ENCODE data around the gene SGIP1. TPM values are rescaled to one million over a fixed set of nuclear protein-coding genes. Genes with fewer than 3 reads are reported as not detected.

Gene SGIP1
- 0.08 TPM for total RNA-seq (2013)
- polyA plus RNA-seq (not detected), polyA minus RNA-seq (not detected in 2 replicates), total RNA-seq (0.17 to 13.4 (median 1.8) reads per million in 11 experiments)

DNA sequence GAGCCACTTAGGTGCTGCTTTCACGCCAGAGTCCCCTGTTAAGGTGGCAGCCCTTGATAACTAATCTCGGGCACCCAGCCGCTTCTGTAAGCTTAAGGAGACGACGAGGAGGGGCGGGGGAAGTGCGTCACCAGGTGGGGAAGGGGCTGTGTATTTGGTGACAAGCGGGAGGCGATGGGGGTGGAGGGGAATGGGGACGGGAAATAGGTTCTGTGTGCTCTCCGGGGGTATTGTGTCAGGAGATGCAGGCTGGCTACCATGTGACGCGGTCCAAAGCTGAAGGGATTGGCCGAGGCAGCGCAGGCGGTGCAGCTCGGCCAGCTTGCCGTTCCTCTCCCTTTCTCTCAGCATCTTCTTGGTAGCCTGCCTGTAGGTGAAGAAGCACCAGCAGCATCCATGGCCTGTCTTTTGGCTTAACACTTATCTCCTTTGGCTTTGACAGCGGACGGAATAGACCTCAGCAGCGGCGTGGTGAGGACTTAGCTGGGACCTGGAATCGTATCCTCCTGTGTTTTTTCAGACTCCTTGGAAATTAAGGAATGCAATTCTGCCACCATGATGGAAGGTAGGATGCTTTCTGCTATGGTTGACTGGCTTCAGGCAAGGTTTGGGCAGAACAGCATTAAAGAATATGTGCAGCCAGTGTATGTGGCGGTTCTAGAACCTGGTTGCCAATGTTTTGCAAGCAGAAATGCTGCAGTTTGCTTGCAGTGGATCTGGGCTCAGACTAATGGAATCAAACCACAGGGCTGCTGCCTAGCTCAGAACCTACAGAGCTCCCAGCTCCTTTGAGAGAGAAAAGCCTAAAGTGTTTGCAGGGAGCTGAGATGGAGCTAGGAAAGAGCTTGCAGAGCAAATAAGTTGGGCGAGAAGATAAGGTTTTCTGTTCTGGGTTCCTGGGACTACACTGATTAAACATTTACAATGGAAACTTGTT, at the start of gene SGIP1:
Gene SGIP1, plus strand, starts transcription at position 350 of the 937 bp plus-strand sequence. Its CDS starts 206 bp downstream, at position 556.
- H3K27me3 Mint-ChIP-seq (ENCODE audit: low read depth in 3 of 3), result peaks cover 24 to 40% (median 27%) of the 10 kb centered on the region in 3 donors
- Histone ChIP-seq H2AFZ (ENCODE audit: insufficient read depth, low read depth, low read length, poor library complexity, severe bottlenecking) (peak within 1 kb of the TSS; percentile 70), H3K4me3 (replicated peaks in 1 of 3; ENCODE audit: low read depth in 2 of 3, low read length in 3 of 3) (peak within 1 kb of the TSS; percentile 12 to 69 (median 14)), H3K9ac (ENCODE audit: insufficient read depth, low read length, poor library complexity, severe bottlenecking) (peak within 1 kb of the TSS; percentile 33), H3K4me2 (replicated peaks; ENCODE audit: extremely low read depth, low read length, poor library complexity, severe bottlenecking) (peak within 1 kb of the TSS; percentile 78), H3K79me2 (ENCODE audit: insufficient read depth, low read length) (no peaks in the 10 kb centered on the region), H3K9me3 (replicated peaks in 1 of 2; ENCODE audit: control insufficient read depth in 1 of 2, insufficient read depth in 1 of 2, low read length in 2 of 2) (peaks cover 0 to 6% of the 10 kb centered on the region in 2 donors), H4K20me1 (ENCODE audit: insufficient read depth, low read length) (no peaks in the 10 kb centered on the region), H3K4me1 (ENCODE audit: control insufficient read depth in 1 of 2, insufficient read depth in 2 of 2, low read length in 2 of 2) (peaks cover 13 to 14% of the 10 kb centered on the region in 2 donors), H3K27ac (ENCODE audit: low read depth in 1 of 2, low read length in 2 of 2) (no peak within 1 kb of the TSS), H3K36me3 (replicated peaks in 1 of 2; ENCODE audit: control insufficient read depth in 1 of 2, insufficient read depth in 2 of 2, low read length in 2 of 2) (no peaks in the 10 kb centered on the region), H3K27me3 (ENCODE audit: control insufficient read depth in 2 of 2, insufficient read depth in 2 of 2, low read length in 2 of 2) (peaks cover 24 to 26% of the 10 kb centered on the region in 2 donors)
- H3K9me3 Mint-ChIP-seq, result peaks cover 0 to 6% (median 0%) of the 10 kb centered on the region in 7 donors
- TF ChIP-seq, protein P1, sequence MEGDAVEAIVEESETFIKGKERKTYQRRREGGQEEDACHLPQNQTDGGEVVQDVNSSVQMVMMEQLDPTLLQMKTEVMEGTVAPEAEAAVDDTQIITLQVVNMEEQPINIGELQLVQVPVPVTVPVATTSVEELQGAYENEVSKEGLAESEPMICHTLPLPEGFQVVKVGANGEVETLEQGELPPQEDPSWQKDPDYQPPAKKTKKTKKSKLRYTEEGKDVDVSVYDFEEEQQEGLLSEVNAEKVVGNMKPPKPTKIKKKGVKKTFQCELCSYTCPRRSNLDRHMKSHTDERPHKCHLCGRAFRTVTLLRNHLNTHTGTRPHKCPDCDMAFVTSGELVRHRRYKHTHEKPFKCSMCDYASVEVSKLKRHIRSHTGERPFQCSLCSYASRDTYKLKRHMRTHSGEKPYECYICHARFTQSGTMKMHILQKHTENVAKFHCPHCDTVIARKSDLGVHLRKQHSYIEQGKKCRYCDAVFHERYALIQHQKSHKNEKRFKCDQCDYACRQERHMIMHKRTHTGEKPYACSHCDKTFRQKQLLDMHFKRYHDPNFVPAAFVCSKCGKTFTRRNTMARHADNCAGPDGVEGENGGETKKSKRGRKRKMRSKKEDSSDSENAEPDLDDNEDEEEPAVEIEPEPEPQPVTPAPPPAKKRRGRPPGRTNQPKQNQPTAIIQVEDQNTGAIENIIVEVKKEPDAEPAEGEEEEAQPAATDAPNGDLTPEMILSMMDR (IDR thresholded peaks at IDR 0.05), result no peak
- H3K27ac Mint-ChIP-seq, result peak within 1 kb of the TSS in 6 of 7 donors; percentile 1 to 88 (median 54)
- intact Hi-C loops (cut with micrococcal nuclease), result no loop called here
- peak in 2 of 3 donors; percentile 14 to 59 for DNase-seq
- H3K4me1 Mint-ChIP-seq, result peaks cover 17% of the 10 kb centered on the region
- 24% methylated on average over 22 of the region's 25 CpGs for WGBS (ENCODE audit: insufficient coverage)
- peak within 1 kb of the TSS; percentile 64 to 91 for H3K4me3 Mint-ChIP-seq
- H3K36me3 Mint-ChIP-seq, result no peaks in the 10 kb centered on the region

GRCh38 chr1:66489151-66489550, 44.8 kb upstream of the SGIP1 start:
- intact Hi-C loops (cut with micrococcal nuclease), result no loop called here
- no CpG with 5 or more reads among the region's 2 CpGs for WGBS (ENCODE audit: insufficient coverage)
- peaks cover 6 to 20% of the 10 kb centered on the region in 2 donors for H3K4me1 ChIP-seq (ENCODE audit: control insufficient read depth in 1 of 2, insufficient read depth in 2 of 2, low read length in 2 of 2)
- H3K4me3 Mint-ChIP-seq, result no peak overlapping the region
- H3K4me3 ChIP-seq (replicated peaks in 1 of 3; ENCODE audit: low read depth in 2 of 3, low read length in 3 of 3), result no peak overlapping the region
- H4K20me1 ChIP-seq (ENCODE audit: insufficient read depth, low read length), result no peaks in the 10 kb centered on the region
- peak in 2 of 3 donors; percentile 15 to 67 for DNase-seq
- no peak overlapping the region for H2AFZ ChIP-seq (ENCODE audit: insufficient read depth, low read depth, low read length, poor library complexity, severe bottlenecking)
- H3K9me3 ChIP-seq (replicated peaks in 1 of 2; ENCODE audit: control insufficient read depth in 1 of 2, insufficient read depth in 1 of 2, low read length in 2 of 2), result no peaks in the 10 kb centered on the region
- H3K27ac Mint-ChIP-seq, result peak overlapping the region in 2 of 7 donors; percentile 19 to 30
- no peaks in the 10 kb centered on the region for H3K79me2 ChIP-seq (ENCODE audit: insufficient read depth, low read length)
- TF ChIP-seq, protein P1 (IDR thresholded peaks at IDR 0.05), result no peak
- peaks cover 14% of the 10 kb centered on the region for H3K4me1 Mint-ChIP-seq
- no peaks in the 10 kb centered on the region for H3K27me3 ChIP-seq (ENCODE audit: control insufficient read depth in 2 of 2, insufficient read depth in 2 of 2, low read length in 2 of 2)
- H3K36me3 Mint-ChIP-seq, result no peaks in the 10 kb centered on the region
- H3K27me3 Mint-ChIP-seq (ENCODE audit: low read depth in 3 of 3), result no peaks in the 10 kb centered on the region
- no peaks in the 10 kb centered on the region for H3K9me3 Mint-ChIP-seq
- H3K27ac ChIP-seq (ENCODE audit: low read depth in 1 of 2, low read length in 2 of 2), result no peak overlapping the region
- no peak overlapping the region for H3K9ac ChIP-seq (ENCODE audit: insufficient read depth, low read length, poor library complexity, severe bottlenecking)
- H3K4me2 ChIP-seq (replicated peaks; ENCODE audit: extremely low read depth, low read length, poor library complexity, severe bottlenecking), result no peak overlapping the region
- no peaks in the 10 kb centered on the region for H3K36me3 ChIP-seq (replicated peaks in 1 of 2; ENCODE audit: control insufficient read depth in 1 of 2, insufficient read depth in 2 of 2, low read length in 2 of 2)

Data from CD14-positive monocyte (primary cell).